H9 (cell line): ENCODE results near the gene GPR153. TPM values are rescaled to one million over a fixed set of nuclear protein-coding genes. Genes with fewer than 3 reads are reported as not detected.

Experiments used
- DNase-seq: peaks from one replicate; pipeline ENCODE4 v3.0.0-alpha.2; 2017
- H2AFZ ChIP-seq: one replicate; pipeline ENCODE4 v1.6.1; 2013; ENCODE audit warnings: mild to moderate bottlenecking, low read length, control low read depth, moderate library complexity
- H2AK5ac ChIP-seq: 2 replicates; pipeline ENCODE4 v1.6.1; 2013; ENCODE audit warnings: low read length, control low read depth, mixed read lengths; ENCODE audit not compliant: insufficient read length
- H2BK120ac ChIP-seq: one replicate; pipeline ENCODE4 v1.6.1; 2013; ENCODE audit warnings: low read depth, mild to moderate bottlenecking, low read length, control low read depth, inconsistent platforms; ENCODE audit not compliant: poor library complexity, severe bottlenecking
- H2BK12ac ChIP-seq: 2 replicates; pipeline ENCODE4 v1.6.1; 2013; ENCODE audit warnings: low read length, control low read depth, mixed read lengths, low read depth; ENCODE audit not compliant: insufficient read length
- H2BK15ac ChIP-seq: 2 replicates; pipeline ENCODE4 v1.6.1; 2013; ENCODE audit warnings: low read depth, low read length, control low read depth
- H2BK20ac ChIP-seq: one replicate; pipeline ENCODE4 v1.6.1; 2013; ENCODE audit warnings: low read depth, mild to moderate bottlenecking, low read length, control low read depth, inconsistent platforms; ENCODE audit not compliant: poor library complexity, severe bottlenecking
- H2BK5ac ChIP-seq: 2 replicates; pipeline ENCODE4 v1.6.1; 2013; ENCODE audit warnings: low read length, control low read depth, mixed read lengths; ENCODE audit not compliant: insufficient read length
- H3K14ac ChIP-seq: 2 replicates; pipeline ENCODE4 v1.6.1; 2013; ENCODE audit warnings: low read length, control low read depth; ENCODE audit not compliant: insufficient read depth
- H3K18ac ChIP-seq: 2 replicates; pipeline ENCODE4 v1.6.1; 2013; ENCODE audit warnings: low read depth, mild to moderate bottlenecking, mixed read lengths, low read length, control low read depth; ENCODE audit not compliant: insufficient read length
- H3K23ac ChIP-seq: 2 replicates; pipeline ENCODE4 v1.6.1; 2013; ENCODE audit warnings: low read length, control low read depth, mixed read lengths, low read depth; ENCODE audit not compliant: insufficient read length
- H3K23me2 ChIP-seq: 2 replicates; pipeline ENCODE4 v1.6.1; 2013; ENCODE audit warnings: low read depth, mild to moderate bottlenecking, mixed read lengths, low read length, control low read depth; ENCODE audit not compliant: insufficient read length, poor library complexity, severe bottlenecking
- H3K27ac ChIP-seq: 2 replicates; pipeline ENCODE4 v1.5.1; 2013; ENCODE audit warnings: low read length, control low read depth, mixed read lengths, low read depth; ENCODE audit not compliant: insufficient read length
- H3K27me3 ChIP-seq: 2 replicates; pipeline ENCODE4 v1.6.1; 2013; ENCODE audit warnings: low read length, control low read depth, inconsistent platforms; ENCODE audit not compliant: insufficient read depth
- H3K4ac ChIP-seq: 2 replicates; pipeline ENCODE4 v1.6.1; 2013; ENCODE audit warnings: low read depth, mild to moderate bottlenecking, control low read depth, inconsistent platforms, low read length, moderate library complexity
- H3K4me1 ChIP-seq: 2 replicates; pipeline ENCODE4 v1.6.1; 2013; ENCODE audit warnings: low read length, control low read depth, inconsistent platforms; ENCODE audit not compliant: insufficient read depth
- H3K4me2 ChIP-seq: 2 replicates; pipeline ENCODE4 v1.6.1; 2013; ENCODE audit warnings: low read length, control low read depth, mixed read lengths; ENCODE audit not compliant: insufficient read length, insufficient read depth
- H3K56ac ChIP-seq: 2 replicates; pipeline ENCODE4 v1.6.1; 2013; ENCODE audit warnings: low read depth, mild to moderate bottlenecking, mixed read lengths, low read length, control low read depth; ENCODE audit not compliant: insufficient read length
- H3K79me1 ChIP-seq: 2 replicates; pipeline ENCODE4 v1.6.1; 2013; ENCODE audit warnings: low read depth, mild to moderate bottlenecking, moderate library complexity, low read length, control low read depth, inconsistent platforms; ENCODE audit not compliant: insufficient read depth, poor library complexity, severe bottlenecking
- H3K79me2 ChIP-seq: 2 replicates; pipeline ENCODE4 v1.6.1; 2013; ENCODE audit warnings: low read length, control low read depth, inconsistent platforms; ENCODE audit not compliant: insufficient read depth
- H3K9ac ChIP-seq: 2 replicates; pipeline ENCODE4 v1.6.1; 2013; ENCODE audit warnings: low read length, control low read depth, mixed read lengths; ENCODE audit not compliant: insufficient read length; ENCODE audit errors: extremely low read depth
- H3K9me3 ChIP-seq: one replicate; pipeline ENCODE4 v1.6.1; 2013; ENCODE audit warnings: low read depth, low read length, inconsistent platforms; ENCODE audit not compliant: control insufficient read depth
- H3T11ph ChIP-seq: one replicate; pipeline ENCODE4 v1.6.1; 2013; ENCODE audit warnings: mild to moderate bottlenecking, low read length, control low read depth, inconsistent platforms
- H4K20me1 ChIP-seq: one replicate; pipeline ENCODE4 v1.6.1; 2013; ENCODE audit not compliant: control insufficient read depth, insufficient read length, insufficient read depth
- H4K5ac ChIP-seq: 2 replicates; pipeline ENCODE4 v1.6.1; 2013; ENCODE audit warnings: low read depth, mild to moderate bottlenecking, mixed read lengths, low read length, control low read depth; ENCODE audit not compliant: insufficient read length
- H4K8ac ChIP-seq: replicated peaks from 2 replicates; pipeline ENCODE4 v1.6.1; 2013; ENCODE audit warnings: low read length, control low read depth, mixed read lengths, low read depth; ENCODE audit not compliant: insufficient read length
- H4K91ac ChIP-seq: 2 replicates; pipeline ENCODE4 v1.6.1; 2013; ENCODE audit warnings: low read depth, mild to moderate bottlenecking, moderate library complexity, mixed read lengths, low read length, control low read depth; ENCODE audit not compliant: insufficient read length
- H3K27ac Mint-ChIP-seq, 3 experiments: 2 replicates in 2 of 3; 3 replicates in 1 of 3; pipeline ENCODE4 v1.8.0; 2020 to 2021; ENCODE audit warnings: mixed read lengths in 3 of 3, mild to moderate bottlenecking in 1 of 3, moderate library complexity in 1 of 3
- H3K27me3 Mint-ChIP-seq: 2 replicates; pipeline ENCODE4 v1.8.0; 2021; ENCODE audit warnings: low read depth, mild to moderate bottlenecking, moderate library complexity, mixed read lengths
- H3K36me3 Mint-ChIP-seq, 3 experiments: 2 replicates in 2 of 3; 3 replicates in 1 of 3; pipeline ENCODE4 v1.8.0; 2020 to 2021; ENCODE audit warnings: low read depth in 3 of 3, mixed read lengths in 3 of 3; ENCODE audit not compliant: insufficient read depth in 1 of 3
- H3K4me1 Mint-ChIP-seq, 2 experiments: 2 replicates each; pipeline ENCODE4 v1.8.0; 2020; ENCODE audit warnings: mixed read lengths in 2 of 2
- H3K4me3 Mint-ChIP-seq, 2 experiments: 2 replicates in 1 of 2; 3 replicates in 1 of 2; pipeline ENCODE4 v1.8.0; 2020 to 2021; ENCODE audit warnings: mild to moderate bottlenecking in 2 of 2, mixed read lengths in 2 of 2, moderate library complexity in 1 of 2
- H3K9me3 Mint-ChIP-seq, 2 experiments: 2 replicates in 1 of 2; 3 replicates in 1 of 2; pipeline ENCODE4 v1.8.0; 2020; ENCODE audit warnings: mild to moderate bottlenecking in 2 of 2, mixed read lengths in 2 of 2, moderate library complexity in 1 of 2
- WGBS: extraction: QIAGEN DNeasy Blood & Tissue Kit; methylation state at CpG from one replicate; pipeline ENCODE4 v1.1.7; 2013; ENCODE audit warnings: missing lambda C conversion rate, low lambda C conversion rate, mixed read lengths; ENCODE audit not compliant: insufficient read length; ENCODE audit errors: extremely low coverage; 5-methylcytosine and 5-hydroxymethylcytosine counted together
- total RNA-seq: library from RNA; stranded (reverse); gene quantifications from 2 replicates; pipeline ENCODE4 v1.2.1, GENCODE V29; 2021
- TF ChIP-seq, protein P1 (sequence below): fragments of 200-600 bp; sonication (generic); conservative IDR thresholded peaks from 3 replicates; pipeline ENCODE4 v1.8.0; 2021; ENCODE audit warnings: antibody characterized with exemption, mild to moderate bottlenecking

The GPR153 gene
- total RNA-seq, 1 experiment from 2014 or later: 8.9 TPM

- DNase-seq: peak; percentile 75
Observed at GRCh38 chr1:6261615-6261995, 707 bp upstream of the GPR153 start.

More at GRCh38 chr1:6261615-6261995, 707 bp upstream of the GPR153 start:
- H3K14ac ChIP-seq: no peak overlapping the region
- H3K9ac ChIP-seq: no peak overlapping the region
- no peak overlapping the region for H3K4ac ChIP-seq
- H3K27me3 ChIP-seq: peaks cover 7% of the 10 kb centered on the region; the same call in 1 of the 2 replicates
- WGBS: no CpG with 5 or more reads among the region's 15 CpGs
- no peaks in the 10 kb centered on the region for H3K4me1 ChIP-seq
- H4K20me1 ChIP-seq: no peaks in the 10 kb centered on the region
- H2BK15ac ChIP-seq: no peak overlapping the region
- H2BK5ac ChIP-seq: no peak overlapping the region
- peaks cover 4% of the 10 kb centered on the region for H3K23me2 ChIP-seq
- no peak overlapping the region for H3K18ac ChIP-seq
- no peak overlapping the region for H2AK5ac ChIP-seq
- no peak overlapping the region for H3T11ph ChIP-seq
- Mint-ChIP-seq H3K36me3 (peaks cover 0 to 4% (median 0%) of the 10 kb centered on the region in 3 experiments; a peak in 2 of 7 replicates), H3K4me3 (peak overlapping the region; percentile 59 to 83), H3K9me3 (no peaks in the 10 kb centered on the region), H3K4me1 (peaks cover 4 to 11% of the 10 kb centered on the region in 2 experiments; a peak in 3 of 4 replicates), H3K27me3 (peaks cover 43% of the 10 kb centered on the region), H3K27ac (no peak overlapping the region)
- no peak overlapping the region for H2AFZ ChIP-seq
- H3K23ac ChIP-seq: no peak overlapping the region
- no peaks in the 10 kb centered on the region for H3K79me2 ChIP-seq
- no peak overlapping the region for H2BK12ac ChIP-seq
- no peak overlapping the region for H4K8ac ChIP-seq
- no peaks in the 10 kb centered on the region for H3K9me3 ChIP-seq
- peak overlapping the region; percentile 32 for H3K4me2 ChIP-seq
- no peak overlapping the region for H3K56ac ChIP-seq
- no peak overlapping the region for H2BK120ac ChIP-seq
- H4K91ac ChIP-seq: no peak overlapping the region
- no peak overlapping the region for H2BK20ac ChIP-seq
- no peaks in the 10 kb centered on the region for H3K79me1 ChIP-seq
- H3K27ac ChIP-seq: no peak overlapping the region
- TF ChIP-seq, protein P1, sequence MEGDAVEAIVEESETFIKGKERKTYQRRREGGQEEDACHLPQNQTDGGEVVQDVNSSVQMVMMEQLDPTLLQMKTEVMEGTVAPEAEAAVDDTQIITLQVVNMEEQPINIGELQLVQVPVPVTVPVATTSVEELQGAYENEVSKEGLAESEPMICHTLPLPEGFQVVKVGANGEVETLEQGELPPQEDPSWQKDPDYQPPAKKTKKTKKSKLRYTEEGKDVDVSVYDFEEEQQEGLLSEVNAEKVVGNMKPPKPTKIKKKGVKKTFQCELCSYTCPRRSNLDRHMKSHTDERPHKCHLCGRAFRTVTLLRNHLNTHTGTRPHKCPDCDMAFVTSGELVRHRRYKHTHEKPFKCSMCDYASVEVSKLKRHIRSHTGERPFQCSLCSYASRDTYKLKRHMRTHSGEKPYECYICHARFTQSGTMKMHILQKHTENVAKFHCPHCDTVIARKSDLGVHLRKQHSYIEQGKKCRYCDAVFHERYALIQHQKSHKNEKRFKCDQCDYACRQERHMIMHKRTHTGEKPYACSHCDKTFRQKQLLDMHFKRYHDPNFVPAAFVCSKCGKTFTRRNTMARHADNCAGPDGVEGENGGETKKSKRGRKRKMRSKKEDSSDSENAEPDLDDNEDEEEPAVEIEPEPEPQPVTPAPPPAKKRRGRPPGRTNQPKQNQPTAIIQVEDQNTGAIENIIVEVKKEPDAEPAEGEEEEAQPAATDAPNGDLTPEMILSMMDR: no peak
- no peak overlapping the region for H4K5ac ChIP-seq
